ENCODE data around the gene INF2. TPM values are rescaled to one million over a fixed set of nuclear protein-coding genes. Genes with fewer than 3 reads are reported as not detected.
"Not testable (repeated sequence)": the region's sequence is repeated elsewhere in the genome, so short reads cannot be mapped to it uniquely, and the experiment has no call there.

Gene INF2
- total and polyA plus RNA-seq, 2 experiments from 2014 or later, result 23.0 to 53.3 TPM

DNA sequence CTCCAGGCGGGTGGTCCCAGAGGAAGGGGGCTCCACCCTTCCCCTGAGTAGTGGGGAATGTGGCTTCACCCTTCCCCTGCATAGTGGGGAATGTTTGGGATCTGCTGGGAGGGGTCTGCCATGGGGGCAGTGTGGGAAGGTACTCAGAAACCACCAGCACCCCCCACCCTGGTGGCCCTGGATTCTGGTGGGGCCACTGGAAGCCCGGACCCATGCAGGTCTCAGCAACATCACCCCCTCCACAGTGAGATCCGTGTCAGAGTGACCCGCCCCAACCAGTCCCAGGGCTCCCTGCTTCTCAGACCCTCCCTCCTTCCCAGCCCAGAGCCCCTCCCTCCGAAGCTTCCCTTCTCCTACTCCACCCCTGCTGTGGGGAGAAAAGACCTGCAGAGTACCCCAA lies 30.3 kb upstream of the INF2 start:
- Histone ChIP-seq H3K36me3 (ENCODE audit: low read depth) (no peaks in the 10 kb centered on the region), H3F3A (ENCODE audit: insufficient read depth) (no peaks in the 10 kb centered on the region), H3K4me2 (ENCODE audit: unreplicated experiment) (no peak overlapping the region), H3K27ac (no peak overlapping the region), H3K9ac (no peak overlapping the region), H4K20me1 (ENCODE audit: insufficient read depth) (no peaks in the 10 kb centered on the region), H3K4me3 (no peak overlapping the region), H2AFZ (no peak overlapping the region), H3K9me2 (ENCODE audit: insufficient read depth) (no peaks in the 10 kb centered on the region), H3K27me3 (replicated peaks; ENCODE audit: insufficient read depth) (peaks cover 7% of the 10 kb centered on the region; the same call in 1 of the 2 replicates), H3K79me2 (ENCODE audit: insufficient read depth) (no peaks in the 10 kb centered on the region), H3K9me3 (ENCODE audit: low read depth) (no peaks in the 10 kb centered on the region), H3K4me1 (ENCODE audit: insufficient read depth) (peaks cover 11% of the 10 kb centered on the region)
- no peak for DNase-seq
- WGBS, 2 experiments (ENCODE audit: low coverage in 1 of 2, low lambda C conversion rate in 2 of 2, missing lambda C conversion rate in 2 of 2), result 56 to 72% methylated on average over 5 of the region's 5 CpGs
- in situ Hi-C loops (cut with MboI), result no loop called here
- TF ChIP-seq EZH2phosphoT487 (IDR thresholded peaks at IDR 0.05; ENCODE audit: insufficient read depth, low read depth) (no peak), EZH2 (IDR thresholded peaks at IDR 0.05; ENCODE audit: insufficient read depth, poor library complexity, severe bottlenecking) (no peak)

DNA sequence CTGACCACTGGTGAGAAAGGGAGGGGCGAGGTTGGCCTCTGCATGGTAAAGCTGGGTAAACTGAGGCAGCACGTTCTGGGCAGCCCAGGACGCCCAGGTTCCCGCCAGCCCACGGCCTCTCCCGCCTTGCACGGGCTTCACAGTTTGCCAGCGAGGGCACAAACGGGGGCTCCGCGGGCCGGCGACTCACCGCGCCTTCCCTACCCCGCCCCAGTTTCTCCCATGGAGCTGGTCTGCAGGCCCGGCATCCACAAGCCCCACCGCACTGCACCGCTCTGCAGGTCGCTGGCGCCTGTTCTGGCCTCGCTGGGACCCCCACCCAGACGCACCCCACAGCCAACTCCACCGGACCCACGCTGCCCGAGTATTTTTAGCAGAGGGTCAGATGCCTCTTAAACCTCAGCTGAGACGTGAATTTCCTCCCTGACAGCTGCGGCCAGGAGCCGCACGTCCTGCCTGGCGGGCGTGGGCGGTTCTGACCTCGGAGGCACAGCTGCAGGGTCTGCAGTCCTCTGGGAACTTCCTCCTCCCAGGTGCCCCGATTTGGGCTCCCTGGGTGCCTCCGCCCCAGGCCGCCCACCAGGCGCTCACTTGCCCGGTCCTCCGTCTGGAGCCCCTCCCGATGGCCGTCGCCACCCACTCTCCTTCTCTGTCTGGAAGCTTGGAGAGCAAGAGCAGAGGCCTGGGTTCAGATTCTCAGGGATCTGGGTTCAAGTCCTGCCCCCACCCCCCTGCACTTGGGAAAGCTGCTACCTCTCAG lies 29.5 kb upstream of the INF2 start:
- no peaks in the 10 kb centered on the region for H3F3A ChIP-seq (ENCODE audit: insufficient read depth)
- no peaks in the 10 kb centered on the region for H3K36me3 ChIP-seq (ENCODE audit: low read depth)
- H2AFZ ChIP-seq, result 0 out of 2 replicates have a peak overlapping the region, but pooled peaks have one; percentile 38
- DNase-seq, result no peak
- H3K4me3 ChIP-seq, result no peak overlapping the region
- no peaks in the 10 kb centered on the region for H4K20me1 ChIP-seq (ENCODE audit: insufficient read depth)
- in situ Hi-C loops (cut with MboI), result no loop called here
- peaks cover 11% of the 10 kb centered on the region for H3K4me1 ChIP-seq (ENCODE audit: insufficient read depth)
- no peak overlapping the region for H3K9ac ChIP-seq
- no peak overlapping the region for H3K27ac ChIP-seq
- no peaks in the 10 kb centered on the region for H3K9me3 ChIP-seq (ENCODE audit: low read depth)
- H3K79me2 ChIP-seq (ENCODE audit: insufficient read depth), result no peaks in the 10 kb centered on the region
- TF ChIP-seq EZH2 (IDR thresholded peaks at IDR 0.05; ENCODE audit: insufficient read depth, poor library complexity, severe bottlenecking), result no peak
- no peak for TF ChIP-seq EZH2phosphoT487 (IDR thresholded peaks at IDR 0.05; ENCODE audit: insufficient read depth, low read depth)
- H3K27me3 ChIP-seq (replicated peaks; ENCODE audit: insufficient read depth), result peaks cover 7% of the 10 kb centered on the region; the same call in 1 of the 2 replicates
- WGBS, 2 experiments (ENCODE audit: low coverage in 1 of 2, low lambda C conversion rate in 2 of 2, missing lambda C conversion rate in 2 of 2), result 12 to 15% methylated on average over 41 to 42 of the region's 43 CpGs
- H3K4me2 ChIP-seq (ENCODE audit: unreplicated experiment), result no peak overlapping the region
- H3K9me2 ChIP-seq (ENCODE audit: insufficient read depth), result no peaks in the 10 kb centered on the region

GRCh38 chr14:104660597-104660996 lies 28.8 kb upstream of the INF2 start:
- 46 to 54% methylated on average over 13 of the region's 13 CpGs for WGBS, 2 experiments (ENCODE audit: low coverage in 1 of 2, low lambda C conversion rate in 2 of 2, missing lambda C conversion rate in 2 of 2)
- no peaks in the 10 kb centered on the region for H3K9me3 ChIP-seq (ENCODE audit: low read depth)
- TF ChIP-seq EZH2phosphoT487 (IDR thresholded peaks at IDR 0.05; ENCODE audit: insufficient read depth, low read depth), result no peak
- TF ChIP-seq EZH2 (IDR thresholded peaks at IDR 0.05; ENCODE audit: insufficient read depth, poor library complexity, severe bottlenecking), result no peak
- no peak overlapping the region for H2AFZ ChIP-seq
- no peak overlapping the region for H3K4me3 ChIP-seq
- no peak overlapping the region for H3K4me2 ChIP-seq (ENCODE audit: unreplicated experiment)
- no peaks in the 10 kb centered on the region for H3K36me3 ChIP-seq (ENCODE audit: low read depth)
- no peaks in the 10 kb centered on the region for H3K9me2 ChIP-seq (ENCODE audit: insufficient read depth)
- no peak overlapping the region for H3K9ac ChIP-seq
- in situ Hi-C loops (cut with MboI), result no loop called here
- H4K20me1 ChIP-seq (ENCODE audit: insufficient read depth), result no peaks in the 10 kb centered on the region
- H3K79me2 ChIP-seq (ENCODE audit: insufficient read depth), result no peaks in the 10 kb centered on the region
- no peak overlapping the region for H3K27ac ChIP-seq
- peaks cover 7% of the 10 kb centered on the region; the same call in 1 of the 2 replicates for H3K27me3 ChIP-seq (replicated peaks; ENCODE audit: insufficient read depth)
- DNase-seq, result no peak
- peaks cover 11% of the 10 kb centered on the region for H3K4me1 ChIP-seq (ENCODE audit: insufficient read depth)
- no peaks in the 10 kb centered on the region for H3F3A ChIP-seq (ENCODE audit: insufficient read depth)

GRCh38 chr14:104661086-104661485 lies 28.3 kb upstream of the INF2 start:
- Histone ChIP-seq H3K9ac (no peak overlapping the region), H3K4me2 (ENCODE audit: unreplicated experiment) (no peak overlapping the region), H3K4me1 (ENCODE audit: insufficient read depth) (peaks cover 8% of the 10 kb centered on the region), H2AFZ (no peak overlapping the region), H3K9me2 (ENCODE audit: insufficient read depth) (no peaks in the 10 kb centered on the region), H3K79me2 (ENCODE audit: insufficient read depth) (no peaks in the 10 kb centered on the region), H3F3A (ENCODE audit: insufficient read depth) (no peaks in the 10 kb centered on the region), H3K27ac (no peak overlapping the region), H3K4me3 (no peak overlapping the region), H3K27me3 (replicated peaks; ENCODE audit: insufficient read depth) (peaks cover 7% of the 10 kb centered on the region; the same call in 1 of the 2 replicates), H3K9me3 (ENCODE audit: low read depth) (no peaks in the 10 kb centered on the region), H3K36me3 (ENCODE audit: low read depth) (no peaks in the 10 kb centered on the region), H4K20me1 (ENCODE audit: insufficient read depth) (no peaks in the 10 kb centered on the region)
- 50 to 58% methylated on average over 2 of the region's 2 CpGs for WGBS, 2 experiments (ENCODE audit: low coverage in 1 of 2, low lambda C conversion rate in 2 of 2, missing lambda C conversion rate in 2 of 2)
- DNase-seq, result no peak
- in situ Hi-C loops (cut with MboI), result no loop called here
- TF ChIP-seq EZH2 (IDR thresholded peaks at IDR 0.05; ENCODE audit: insufficient read depth, poor library complexity, severe bottlenecking) (no peak), EZH2phosphoT487 (IDR thresholded peaks at IDR 0.05; ENCODE audit: insufficient read depth, low read depth) (no peak)

DNA sequence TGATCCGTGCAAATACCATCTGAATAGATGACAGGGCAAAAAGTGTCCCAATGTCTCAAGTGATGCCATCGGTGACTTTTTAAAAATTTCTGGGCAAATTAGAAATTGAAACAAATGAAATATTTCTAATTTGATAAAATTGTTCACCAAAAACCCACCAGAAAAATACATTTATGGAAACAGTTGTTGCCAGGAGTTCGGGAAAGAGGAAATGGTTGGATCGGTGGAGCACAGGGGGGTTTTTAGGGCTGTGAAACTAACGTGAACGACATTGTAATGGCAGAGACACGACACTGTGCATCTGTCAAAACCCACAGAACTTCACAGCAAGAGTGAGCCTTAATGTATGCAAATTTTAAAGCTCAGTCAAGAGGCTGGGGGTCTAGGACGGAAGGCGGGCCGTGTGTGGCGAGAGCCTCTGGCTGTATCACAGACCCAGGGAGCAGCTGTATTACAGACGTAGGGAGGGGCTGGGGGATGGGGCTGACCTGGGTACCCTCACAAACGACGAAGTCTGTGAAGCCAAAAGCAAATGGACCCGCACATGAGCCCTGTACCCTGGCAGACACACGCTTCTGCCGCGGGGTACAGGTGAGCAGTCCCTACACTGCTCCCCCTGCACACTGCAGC lies 27.8 kb upstream of the INF2 start:
- H3K9ac ChIP-seq; H3K9me3 ChIP-seq (ENCODE audit: low read depth); H2AFZ ChIP-seq; H3K4me2 ChIP-seq (ENCODE audit: unreplicated experiment); H3F3A ChIP-seq (ENCODE audit: insufficient read depth); H3K9me2 ChIP-seq (ENCODE audit: insufficient read depth); H3K4me3 ChIP-seq; H3K4me1 ChIP-seq (ENCODE audit: insufficient read depth); H3K27me3 ChIP-seq (replicated peaks; ENCODE audit: insufficient read depth); H3K36me3 ChIP-seq (ENCODE audit: low read depth); H3K27ac ChIP-seq; H4K20me1 ChIP-seq (ENCODE audit: insufficient read depth); DNase-seq; in situ Hi-C loops (cut with MboI); H3K79me2 ChIP-seq (ENCODE audit: insufficient read depth): not testable (repeated sequence)
- 63 to 75% methylated on average over 13 to 18 of the region's 18 CpGs for WGBS, 2 experiments (ENCODE audit: low coverage in 1 of 2, low lambda C conversion rate in 2 of 2, missing lambda C conversion rate in 2 of 2)

DNA sequence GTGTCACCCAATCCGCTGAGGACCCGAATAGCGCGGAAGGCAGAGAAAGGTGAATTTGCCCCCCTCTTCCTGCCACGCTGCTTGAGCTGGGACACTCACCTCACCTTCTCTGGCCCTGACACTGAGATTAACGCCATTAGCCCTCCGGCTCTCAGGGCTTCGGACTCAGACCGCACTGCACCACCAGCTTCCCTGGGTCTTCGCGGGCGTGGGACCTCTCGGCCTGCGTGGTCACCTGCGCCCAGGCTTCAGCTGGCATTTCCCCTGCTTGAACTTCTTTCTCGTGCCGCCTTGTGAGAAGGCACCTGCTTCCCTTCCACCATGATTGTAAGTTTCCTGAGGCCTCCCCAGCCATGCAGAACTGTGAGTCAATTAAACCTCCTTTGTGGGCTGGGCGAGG lies 26.9 kb upstream of the INF2 start:
- WGBS, 2 experiments (ENCODE audit: low coverage in 1 of 2, low lambda C conversion rate in 2 of 2, missing lambda C conversion rate in 2 of 2), result 85 to 88% methylated on average over 15 to 18 of the region's 18 CpGs
- not testable (repeated sequence) for H3K36me3 ChIP-seq (ENCODE audit: low read depth); DNase-seq

More for the DNA sequence above, 26.9 kb upstream of the INF2 start:
- H3K4me3 ChIP-seq; H2AFZ ChIP-seq; H4K20me1 ChIP-seq (ENCODE audit: insufficient read depth); H3F3A ChIP-seq (ENCODE audit: insufficient read depth); H3K79me2 ChIP-seq (ENCODE audit: insufficient read depth); H3K9me3 ChIP-seq (ENCODE audit: low read depth); H3K4me1 ChIP-seq (ENCODE audit: insufficient read depth); H3K27me3 ChIP-seq (replicated peaks; ENCODE audit: insufficient read depth); H3K9me2 ChIP-seq (ENCODE audit: insufficient read depth); H3K9ac ChIP-seq; H3K4me2 ChIP-seq (ENCODE audit: unreplicated experiment); H3K27ac ChIP-seq; in situ Hi-C loops (cut with MboI): not testable (repeated sequence)

All from GM23248 (cell line).